NCI-H187 (cell line): Measurements from ENCODE around the gene DNAH7.
"Not testable (repeated sequence)": the region's sequence is repeated elsewhere in the genome, so short reads cannot be mapped to it uniquely, and the experiment has no call there.

Source experiments
- DNase-seq, 2 experiments: peaks; one replicate each; lab custom pipeline; 2025; lab: John Stamatoyannopoulos, UW

The DNAH7 gene

GRCh38 chr2:195967336-195967735, 101.3 kb downstream of the DNAH7 start:
- DNase-seq, result no peak

DNA sequence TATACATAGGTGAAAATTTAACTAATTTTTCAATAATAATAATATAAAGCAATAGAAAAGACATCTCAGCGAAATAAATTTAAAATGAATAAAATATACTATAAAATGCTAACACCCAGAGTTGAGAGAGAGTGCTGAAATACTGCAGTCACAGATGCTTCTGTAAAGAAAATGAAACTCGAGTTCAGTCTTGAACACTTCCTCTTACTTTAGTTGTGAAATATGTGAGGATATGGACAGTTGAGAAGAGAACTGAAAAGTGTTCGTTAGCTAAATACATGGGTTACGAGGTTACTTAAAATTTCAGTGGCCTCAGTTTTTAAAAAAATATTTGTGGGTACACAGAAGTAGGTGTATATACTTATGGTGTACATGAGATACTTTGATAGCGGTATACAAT, 106.8 kb downstream of the DNAH7 start:
- no peak for DNase-seq

- no peak for DNase-seq
Measured at GRCh38 chr2:195959341-195959740, 109.3 kb downstream of the DNAH7 start.

DNA sequence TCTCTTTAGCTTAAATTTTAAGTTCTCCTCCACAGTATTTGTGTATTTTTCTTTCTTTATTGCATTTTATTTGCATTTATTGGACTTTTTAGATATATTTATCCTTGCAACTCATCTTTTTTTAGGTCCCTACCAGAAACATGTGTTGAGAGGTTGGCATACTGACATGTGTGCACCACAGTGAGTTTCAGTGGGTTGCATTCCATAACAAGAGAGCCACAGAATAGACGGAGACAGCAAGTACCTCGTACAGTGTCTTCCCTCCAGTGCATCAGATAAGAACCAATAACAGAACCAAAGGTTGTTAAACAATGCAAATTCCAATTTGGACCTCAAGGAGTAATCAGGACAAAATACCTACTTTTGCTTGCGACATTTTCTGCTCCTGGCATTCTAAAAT, 111.9 kb downstream of the DNAH7 start:
- DNase-seq, result no peak

DNA sequence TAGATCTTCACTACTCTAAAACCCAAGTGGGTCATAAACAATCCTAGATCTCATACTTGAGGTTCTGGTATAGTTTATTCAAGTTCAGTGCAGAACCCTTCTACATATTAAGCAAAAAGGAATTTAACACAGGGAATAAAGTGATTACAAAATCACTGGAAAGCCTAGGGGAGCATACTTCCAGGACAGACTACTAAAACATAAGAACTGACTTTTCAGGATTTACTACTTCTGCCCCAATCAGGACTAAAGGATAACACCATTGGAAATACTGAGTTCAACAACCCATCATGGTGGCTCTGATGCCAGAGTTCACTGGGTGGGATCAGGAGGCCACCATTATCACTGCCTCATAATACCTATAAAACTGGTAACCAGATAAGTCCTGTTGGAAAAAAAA, 123.6 kb downstream of the DNAH7 start:
- DNase-seq, result no peak

GRCh38 chr2:195937176-195937575, 131.5 kb downstream of the DNAH7 start:
- DNase-seq, result no peak

- DNase-seq, result no peak
Measured at GRCh38 chr2:195934484-195934883, 134.2 kb downstream of the DNAH7 start.

GRCh38 chr2:195929531-195929930, 139.1 kb downstream of the DNAH7 start:
- DNase-seq, result no peak

- DNase-seq, result no peak
Measured at GRCh38 chr2:195925120-195925519, 143.5 kb downstream of the DNAH7 start.

DNA sequence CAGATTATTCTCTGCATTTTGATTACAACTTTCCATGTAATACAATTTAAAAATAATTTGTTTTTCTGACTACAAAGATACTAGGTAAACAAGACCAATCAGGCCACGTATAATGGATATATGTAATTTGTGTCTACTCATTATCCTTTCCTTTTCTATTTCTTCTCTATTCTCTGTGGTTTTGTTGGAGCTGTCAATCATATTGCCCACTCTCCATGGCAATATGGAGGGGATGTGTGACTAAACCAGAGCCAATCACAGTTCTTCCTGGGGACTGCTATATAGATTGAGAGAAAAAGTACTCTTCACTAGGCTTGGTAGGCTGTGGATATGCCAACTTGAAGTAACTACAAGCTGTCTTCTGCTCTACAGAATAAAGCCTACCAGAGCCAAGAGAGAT, 144.7 kb downstream of the DNAH7 start:
- no peak for DNase-seq

DNA sequence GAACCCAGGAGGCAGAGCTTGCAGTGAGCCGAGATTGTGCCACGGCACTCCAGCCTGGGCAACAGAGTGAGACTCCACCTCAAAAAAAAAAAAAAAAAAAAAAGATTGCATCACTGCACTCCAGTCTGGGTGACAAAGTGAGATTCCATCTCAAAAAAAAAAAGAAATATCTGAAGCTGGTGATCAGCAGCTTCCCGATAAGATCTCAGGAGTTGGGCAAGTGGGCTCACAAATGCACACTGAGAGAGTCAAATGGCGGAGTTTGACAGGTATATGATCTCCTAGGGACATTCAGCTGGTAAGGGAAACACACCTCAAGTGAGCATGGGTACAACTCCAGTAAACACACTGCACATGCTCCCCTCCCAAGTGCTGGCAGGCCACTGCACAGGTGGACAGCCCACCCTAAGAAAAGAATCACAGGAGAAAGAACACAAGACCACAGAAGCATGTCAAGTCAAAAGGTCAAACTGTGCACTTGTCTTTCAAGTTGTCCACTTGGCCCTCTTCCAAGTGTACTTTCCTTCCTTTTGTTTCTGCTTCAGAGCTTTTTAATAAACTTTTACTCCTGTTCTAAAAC, 151.5 kb downstream of the DNAH7 start:
- DNase-seq, result not testable (repeated sequence)

DNA sequence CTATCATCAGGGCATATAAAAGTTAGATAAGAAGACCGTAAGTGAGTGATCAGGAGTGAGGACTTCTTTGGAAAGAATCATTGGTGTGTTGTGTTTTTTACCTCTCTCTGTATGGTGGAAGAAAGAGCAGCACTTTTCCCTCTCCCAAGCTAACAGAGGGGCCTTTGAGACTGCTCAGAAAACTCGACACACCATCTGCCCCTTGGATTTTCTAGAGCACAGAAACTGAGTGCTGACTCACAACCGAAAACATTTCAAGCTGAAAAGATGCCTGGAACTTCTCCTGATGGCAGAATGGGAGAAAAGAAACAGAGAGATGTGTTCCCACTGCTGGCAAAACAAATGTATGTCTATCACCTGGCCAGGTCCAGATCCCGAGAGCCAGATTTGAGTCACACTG, 156.6 kb downstream of the DNAH7 start:
- DNase-seq, result no peak

GRCh38 chr2:195910570-195910969, 158.1 kb downstream of the DNAH7 start:
- DNase-seq, result no peak

GRCh38 chr2:195909926-195910325, 158.7 kb downstream of the DNAH7 start:
- no peak for DNase-seq

DNA sequence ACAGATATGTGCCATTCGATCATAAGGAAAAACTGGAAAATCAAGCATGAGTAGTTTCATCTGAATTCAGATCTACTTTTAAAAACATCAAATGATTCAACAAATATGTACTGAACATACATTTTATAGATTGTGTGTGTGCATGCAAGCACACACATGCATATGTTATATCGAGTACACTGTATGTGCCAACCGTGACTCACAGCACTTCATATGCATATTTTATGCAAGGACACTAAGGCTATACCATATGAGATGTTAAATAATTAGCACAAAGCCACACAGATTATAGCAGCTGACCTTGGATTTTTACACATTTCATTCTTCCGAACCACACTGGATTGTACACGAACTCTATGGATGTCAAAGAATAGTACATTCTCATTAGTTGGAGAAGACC, 161.2 kb downstream of the DNAH7 start:
- DNase-seq, result no peak

DNA sequence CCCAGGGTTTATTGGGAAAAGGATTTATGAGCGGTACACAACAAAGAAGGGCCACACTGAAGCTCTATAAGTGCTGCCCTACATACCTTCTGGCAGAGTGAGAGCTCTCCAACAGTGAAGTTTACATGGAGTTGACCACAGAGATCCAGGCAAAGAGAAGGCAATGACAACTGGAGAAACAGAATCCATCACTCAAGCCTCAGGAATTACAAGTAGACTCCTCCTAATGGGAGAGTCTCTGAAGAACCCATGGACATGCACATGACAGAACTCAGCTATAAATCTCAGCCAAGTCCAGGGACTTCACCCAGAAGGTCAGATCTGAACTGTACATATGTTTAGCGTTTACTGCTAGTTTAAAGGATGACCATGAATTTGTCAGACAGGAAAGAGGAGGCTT, 164.7 kb downstream of the DNAH7 start:
- DNase-seq, result no peak

- DNase-seq, result no peak
Measured at GRCh38 chr2:195902857-195903256, 165.8 kb downstream of the DNAH7 start.

GRCh38 chr2:195899226-195899625, 169.4 kb downstream of the DNAH7 start:
- DNase-seq, result no peak

DNA sequence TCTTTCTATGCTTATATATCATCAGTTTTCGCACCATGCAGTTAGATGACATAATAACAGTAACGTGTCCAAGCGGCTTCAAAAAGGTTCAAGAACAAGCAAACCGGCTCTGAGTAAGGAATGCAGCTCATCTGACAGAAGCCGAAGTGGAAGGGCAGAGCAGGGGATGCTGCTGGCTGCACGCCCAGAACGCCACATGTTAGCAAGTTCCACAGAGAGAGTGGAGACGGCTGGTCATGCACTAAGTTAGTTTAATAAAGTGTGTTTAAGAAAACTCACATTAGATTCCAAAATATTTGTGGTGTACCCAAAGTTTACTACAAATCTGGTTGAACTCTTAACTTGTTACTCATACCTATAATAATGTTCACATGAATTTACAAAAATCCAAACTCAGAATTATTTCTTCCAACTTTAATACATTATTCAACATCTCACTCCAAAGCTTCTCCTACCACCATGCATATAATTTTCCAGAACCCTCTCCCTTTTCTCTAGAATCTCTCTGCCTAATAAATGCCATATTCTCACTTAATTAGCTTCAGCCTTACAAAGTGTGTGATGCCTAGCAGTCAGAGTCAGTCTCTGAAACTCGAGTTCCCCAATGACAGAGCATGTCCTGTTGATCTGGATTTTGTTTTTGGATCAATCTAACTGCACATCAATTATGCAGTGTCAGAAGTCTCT, 170.0 kb downstream of the DNAH7 start:
- DNase-seq, result no peak

DNA sequence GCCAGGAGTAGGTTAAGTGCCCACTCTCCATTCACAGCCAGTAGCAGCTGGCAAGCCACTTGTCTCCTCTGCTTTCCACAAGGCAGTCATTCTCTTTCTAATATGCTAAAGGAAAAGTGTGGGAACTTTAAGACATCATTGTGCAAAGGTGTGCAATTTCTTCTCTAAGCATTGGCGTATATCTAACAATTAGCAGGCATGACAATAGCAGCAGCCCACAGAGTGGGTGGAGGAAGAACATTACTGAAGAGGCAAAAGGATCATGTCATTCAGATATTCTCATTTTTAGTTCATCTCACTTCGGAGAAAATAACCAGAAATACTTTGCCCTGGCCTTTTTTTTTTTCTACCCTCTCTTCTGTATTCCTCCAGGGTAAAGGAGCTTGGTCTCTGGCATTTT, 177.6 kb downstream of the DNAH7 start:
- DNase-seq, result no peak

DNA sequence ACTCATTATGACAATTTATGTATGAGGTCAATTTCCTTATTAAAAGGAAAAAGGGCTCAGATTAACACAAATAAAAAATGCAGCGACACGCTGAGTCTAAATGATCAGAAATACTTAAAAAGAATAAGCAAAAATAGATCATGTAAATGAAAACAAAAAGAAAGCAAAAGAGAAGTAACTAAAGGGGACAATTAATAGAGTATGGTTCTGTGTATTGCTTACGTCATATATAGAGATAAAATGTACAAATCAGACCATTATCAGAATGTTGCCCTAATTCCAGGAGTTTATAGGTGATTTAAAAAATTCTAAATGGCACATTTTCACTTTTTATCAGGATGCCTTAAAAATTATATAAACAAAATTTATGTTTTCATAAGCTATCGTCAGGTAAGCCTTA, 189.5 kb downstream of the DNAH7 start:
- no peak for DNase-seq

DNA sequence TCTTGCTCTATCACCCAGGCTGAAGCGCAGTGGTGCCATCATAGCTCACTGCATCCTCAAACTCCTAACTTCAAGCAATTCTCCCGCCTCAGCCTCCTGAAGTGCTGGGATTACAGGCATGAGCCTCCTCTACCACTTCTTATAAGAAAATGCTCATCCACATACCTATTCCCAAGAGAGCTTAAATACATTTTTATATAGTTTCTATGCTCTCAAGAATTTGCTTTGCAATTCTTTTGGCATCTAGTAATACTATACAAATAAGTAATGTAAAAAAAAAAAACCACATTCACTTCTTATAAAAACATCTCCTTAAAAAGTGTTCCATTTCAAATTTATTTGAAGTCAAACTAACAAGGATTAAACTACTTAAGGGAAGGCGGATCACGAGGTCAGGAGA, 197.3 kb downstream of the DNAH7 start:
- DNase-seq, result no peak

- no peak for DNase-seq
Measured at GRCh38 chr2:195864316-195864715, 204.3 kb downstream of the DNAH7 start.

DNA sequence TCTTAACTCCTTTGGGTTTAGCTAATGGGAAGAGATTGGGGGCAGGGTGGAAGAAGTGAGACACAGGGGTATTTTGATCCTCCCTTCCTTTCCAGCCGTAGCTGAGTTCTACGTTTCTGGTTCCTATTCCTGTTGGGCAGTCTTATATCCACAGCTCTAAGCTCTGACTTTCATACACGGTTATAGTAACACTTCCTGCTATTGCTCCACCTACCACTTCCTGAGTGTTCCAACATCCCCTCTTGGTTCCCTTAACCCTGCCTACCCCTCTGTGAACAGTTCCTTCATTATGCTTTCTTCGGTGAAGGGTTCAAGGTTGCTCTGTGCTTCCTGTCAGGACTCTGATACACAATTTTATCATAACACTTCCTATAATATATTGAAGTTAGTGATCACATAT, 205.1 kb downstream of the DNAH7 start:
- DNase-seq, result no peak
